ENCODE data around the gene SAG.

GRCh38 chr2:233384015-233384414 lies 76.4 kb downstream of the SAG start:
- TF ChIP-seq POLR2A (IDR thresholded peaks at IDR 0.05; ENCODE audit: low read depth) = no peak
- TF ChIP-seq CTCF (IDR thresholded peaks at IDR 0.05) = no peak
- TF ChIP-seq POLR2AphosphoS5 (IDR thresholded peaks at IDR 0.05) = no peak
